HG03460 (cell line): ENCODE measurements around the gene CPSF7.

Experiments
- ATAC-seq: cut with Tn5 transposase; IDR thresholded peaks from one replicate; pipeline ENCODE4 v1.9.1; 2021; ENCODE audit not compliant: unreplicated experiment

The CPSF7 gene

DNA sequence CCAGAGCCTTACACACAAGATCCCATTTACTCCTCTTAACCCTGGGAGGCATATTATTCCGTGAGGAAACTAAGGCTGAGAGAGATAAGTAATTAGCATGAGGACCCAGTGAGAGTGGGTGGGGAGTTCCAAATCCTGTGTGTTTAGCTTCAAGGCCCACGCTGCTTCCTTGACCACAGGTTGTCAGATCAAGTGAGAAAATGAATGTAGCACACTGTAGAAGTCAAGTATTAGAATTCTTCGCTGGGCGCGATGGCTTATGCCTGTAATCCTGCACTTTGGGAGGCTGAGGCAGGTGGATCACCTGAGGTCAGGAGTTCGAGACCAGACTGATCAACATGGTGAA is 71.9 kb downstream of the CPSF7 start:
- ATAC-seq: no peak

DNA sequence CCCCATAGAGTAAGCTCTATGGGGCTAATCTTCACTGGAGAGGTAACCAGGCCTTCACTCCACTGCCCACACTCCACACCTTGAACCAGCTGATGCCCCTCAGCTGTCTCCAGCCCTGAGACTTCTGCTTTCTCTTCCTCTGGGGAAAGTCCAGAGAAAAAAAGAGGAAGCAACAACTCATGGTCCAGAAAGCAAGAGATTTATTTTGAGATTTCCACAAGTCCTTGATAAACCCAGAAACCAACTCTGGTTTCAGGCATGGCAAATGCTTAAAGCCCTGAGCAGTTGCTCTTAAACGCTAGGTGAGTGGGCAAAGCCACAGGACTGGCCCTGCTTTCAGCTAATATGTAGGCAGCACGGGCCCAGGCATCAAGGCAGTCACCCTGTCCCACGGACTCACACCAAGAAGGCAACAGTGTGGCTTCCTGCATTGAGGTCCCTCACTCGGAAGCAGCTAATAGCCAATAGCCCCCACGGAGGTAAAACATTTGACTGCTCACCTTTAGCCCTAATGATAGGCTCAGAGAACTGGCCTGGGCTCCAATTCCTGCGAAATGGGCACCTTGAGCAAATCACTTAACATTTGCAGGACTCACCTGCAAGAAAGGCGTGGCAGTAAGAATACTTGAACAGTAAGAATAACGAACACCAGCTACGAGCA is 72.4 kb downstream of the CPSF7 start:
- peak; percentile 47 for ATAC-seq

DNA sequence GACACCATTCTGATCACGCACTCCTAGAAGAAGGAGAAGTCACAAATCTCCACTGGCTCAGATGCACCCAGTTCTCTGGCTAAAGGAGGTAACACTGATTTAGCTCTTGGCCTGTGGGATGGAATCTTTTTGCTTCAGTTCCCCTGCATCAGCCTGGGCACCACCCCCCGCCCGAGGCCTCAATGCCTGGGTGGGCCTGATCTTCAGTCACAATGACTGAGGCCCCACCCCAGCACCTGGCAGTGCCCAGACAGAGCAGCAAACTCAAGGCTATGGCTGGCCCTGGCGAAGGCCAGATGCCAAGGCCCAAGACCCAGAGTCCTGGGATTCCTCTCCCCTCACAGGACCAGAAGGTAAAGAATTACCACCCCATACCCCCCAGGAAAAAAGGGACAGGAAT is 73.1 kb downstream of the CPSF7 start:
- no peak for ATAC-seq

DNA sequence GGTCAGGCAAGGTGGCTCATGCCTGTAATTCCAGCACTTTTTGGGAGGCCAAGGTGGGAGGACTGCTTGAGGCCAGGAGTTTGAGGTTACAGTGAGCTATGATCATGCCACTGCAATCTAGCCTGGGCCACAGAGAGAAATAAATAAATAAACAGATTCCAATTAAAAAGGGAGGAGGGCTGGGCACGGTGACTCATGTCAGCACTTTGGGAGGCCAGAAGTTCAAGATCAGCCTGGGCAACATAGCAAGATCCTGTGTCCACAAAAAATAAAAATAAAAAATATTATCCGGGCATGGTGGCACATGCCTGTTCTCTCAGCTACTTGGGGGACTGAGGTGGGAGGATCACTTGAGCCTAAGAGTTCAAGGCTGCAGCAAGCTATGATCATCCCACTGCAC is 75.6 kb downstream of the CPSF7 start:
- ATAC-seq: no peak

DNA sequence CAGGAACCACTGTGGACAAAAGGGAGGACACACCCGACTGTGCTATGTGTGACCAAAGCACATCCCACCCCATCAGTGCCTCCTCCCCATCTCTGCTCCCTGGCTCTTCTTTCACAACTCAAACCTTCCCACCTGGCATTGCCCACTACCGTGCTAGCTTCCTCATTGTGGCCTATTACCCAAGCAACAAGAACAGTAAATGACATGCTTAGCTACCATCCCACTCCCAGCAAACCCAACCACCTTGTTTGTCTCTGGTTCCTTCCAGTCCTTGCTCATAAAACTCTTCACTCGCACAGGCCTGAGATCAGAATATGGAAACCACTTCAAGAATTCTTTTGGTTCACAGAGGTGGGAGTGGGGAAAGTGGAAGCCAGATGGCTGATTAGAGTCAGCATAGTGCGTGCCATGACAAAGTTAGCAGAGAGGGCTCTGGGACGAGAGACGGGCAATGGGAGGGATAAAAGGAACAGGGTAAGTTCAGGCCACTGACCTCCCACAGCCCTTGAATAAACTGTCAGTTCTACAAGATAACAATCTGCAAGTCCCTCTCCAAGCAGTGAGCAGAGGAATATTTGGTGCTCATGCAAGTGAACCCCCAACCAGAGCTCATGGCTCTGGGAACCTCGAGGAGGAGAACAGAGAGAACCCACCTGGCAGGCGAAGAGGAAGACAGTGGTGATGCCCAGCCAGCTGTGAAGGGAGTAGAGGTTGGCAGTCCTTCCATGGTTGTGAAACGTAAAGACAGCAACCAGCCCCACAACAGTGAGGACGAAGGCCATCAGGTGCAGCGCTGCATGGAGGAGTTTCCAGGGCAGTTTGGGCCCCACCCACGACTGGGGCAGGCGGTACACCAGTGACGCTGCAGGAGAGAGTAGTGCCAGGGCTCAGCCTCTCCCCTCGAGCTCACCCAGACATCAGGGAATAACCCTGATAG is 76.4 kb downstream of the CPSF7 start:
- no peak for ATAC-seq
